Choroid plexus epithelial cell (primary cell): ENCODE measurements around the gene DTNBP1.

ENCODE experiments used
- DNase-seq: peaks from one replicate; pipeline ENCODE4 v3.0.0-alpha.2; 2010; ENCODE audit warnings: low read depth
- H3K4me3 ChIP-seq: 2 replicates; pipeline ENCODE4 v1.5.1; 2011; ENCODE audit warnings: low read depth, mild to moderate bottlenecking, control low read depth, low read length, moderate library complexity
- CTCF ChIP-seq: conservative IDR thresholded peaks from 2 replicates; pipeline ENCODE4 v1.5.1; 2011; ENCODE audit warnings: low read depth, mild to moderate bottlenecking, control low read depth, inconsistent platforms, low read length, moderate library complexity

Gene DTNBP1

GRCh38 chr6:15607603-15608002, 55.2 kb downstream of the DTNBP1 start:
- H3K4me3 ChIP-seq, result no peak overlapping the region
- DNase-seq, result no peak
- TF ChIP-seq CTCF, result no peak

GRCh38 chr6:15606347-15606746, 56.5 kb downstream of the DTNBP1 start:
- no peak for DNase-seq
- H3K4me3 ChIP-seq, result no peak overlapping the region
- TF ChIP-seq CTCF, result no peak

- TF ChIP-seq CTCF, result no peak
- no peak overlapping the region for H3K4me3 ChIP-seq
- DNase-seq, result no peak
Measured at GRCh38 chr6:15604843-15605242, 58.0 kb downstream of the DTNBP1 start.

DNA sequence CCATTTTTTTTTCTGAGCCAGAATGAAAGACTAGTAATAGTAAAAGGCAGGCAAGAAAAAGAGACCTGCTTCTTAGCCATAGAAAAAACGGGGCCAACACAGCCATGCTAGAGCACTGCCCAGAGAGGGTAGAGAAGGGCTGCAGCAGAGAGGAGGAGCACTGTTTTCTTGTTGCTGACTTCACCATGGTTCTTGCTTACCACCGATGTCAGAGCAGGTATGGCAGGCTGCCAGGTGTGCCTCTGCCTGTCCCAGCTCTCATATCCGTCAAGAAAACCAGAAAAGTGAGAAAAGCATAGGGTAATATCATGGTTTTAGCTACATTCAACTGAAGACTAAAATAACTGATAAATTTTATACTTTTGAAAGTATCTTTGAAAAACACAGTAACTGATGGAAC, 60.7 kb downstream of the DTNBP1 start:
- DNase-seq, result no peak
- TF ChIP-seq CTCF, result no peak
- H3K4me3 ChIP-seq, result no peak overlapping the region

DNA sequence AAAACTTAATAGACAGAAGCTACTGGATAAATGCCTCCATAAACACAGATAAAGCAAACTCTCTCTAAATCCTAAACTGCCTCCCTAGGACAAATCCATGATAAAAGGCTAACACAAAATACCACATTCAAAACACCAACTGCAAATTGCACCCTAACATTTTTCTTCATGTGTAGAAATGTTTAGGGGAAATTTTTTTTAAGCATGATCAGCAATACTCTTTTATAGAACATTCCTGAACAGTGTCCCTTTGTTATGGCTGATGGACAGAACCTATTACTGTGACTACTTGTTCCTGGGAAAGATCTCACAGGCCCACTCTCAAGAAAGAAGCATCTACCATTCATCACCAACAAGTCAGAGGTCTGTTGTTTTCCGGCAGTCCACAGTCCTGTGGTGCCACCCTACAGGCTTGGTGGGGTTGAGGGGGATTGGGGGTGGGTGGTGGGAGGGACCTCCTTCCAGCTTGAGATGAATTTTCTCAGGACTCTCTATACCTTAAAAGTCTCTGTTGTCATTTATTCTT, 64.5 kb downstream of the DTNBP1 start:
- no peak for TF ChIP-seq CTCF
- DNase-seq, result no peak
- H3K4me3 ChIP-seq, result no peak overlapping the region

DNA sequence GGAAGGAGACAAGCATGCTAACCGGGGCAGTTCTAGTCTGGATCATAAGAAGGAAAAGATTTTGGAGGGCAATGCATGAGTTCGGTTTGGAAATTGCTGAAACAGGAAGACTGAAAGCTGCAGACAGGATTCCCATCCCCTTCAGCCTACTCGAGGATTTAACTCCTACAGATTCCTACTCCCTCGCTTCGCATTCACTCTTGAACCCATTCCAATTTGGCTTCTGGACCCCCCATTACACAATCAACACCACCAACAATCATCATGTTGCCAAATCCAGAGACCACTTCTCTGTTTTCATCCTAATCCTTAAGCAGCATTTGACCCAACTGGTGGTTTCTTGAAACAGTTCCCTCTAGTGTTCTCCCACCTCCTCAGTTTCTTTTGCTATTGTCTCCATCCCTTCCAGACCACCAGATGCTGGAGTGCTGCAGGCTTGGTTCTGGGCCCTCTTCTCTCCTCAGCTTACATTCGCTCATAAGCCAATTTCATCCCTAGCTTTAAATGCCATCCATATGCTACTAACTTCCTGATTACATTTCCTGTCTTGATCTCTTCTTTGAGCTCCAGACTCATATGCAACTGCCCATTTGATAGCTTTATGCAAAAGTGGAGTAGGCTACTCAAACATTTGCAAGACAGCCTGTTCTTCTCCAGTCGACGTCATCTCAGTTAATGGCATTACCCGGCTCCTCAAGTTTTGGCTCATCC, 66.5 kb downstream of the DTNBP1 start:
- no peak for DNase-seq
- TF ChIP-seq CTCF, result no peak
- H3K4me3 ChIP-seq, result no peak overlapping the region
